ENCODE results near the gene DEFB119.
"Not testable (repeated sequence)": the region's sequence is repeated elsewhere in the genome, so short reads cannot be mapped to it uniquely, and the experiment has no call there.

DNA sequence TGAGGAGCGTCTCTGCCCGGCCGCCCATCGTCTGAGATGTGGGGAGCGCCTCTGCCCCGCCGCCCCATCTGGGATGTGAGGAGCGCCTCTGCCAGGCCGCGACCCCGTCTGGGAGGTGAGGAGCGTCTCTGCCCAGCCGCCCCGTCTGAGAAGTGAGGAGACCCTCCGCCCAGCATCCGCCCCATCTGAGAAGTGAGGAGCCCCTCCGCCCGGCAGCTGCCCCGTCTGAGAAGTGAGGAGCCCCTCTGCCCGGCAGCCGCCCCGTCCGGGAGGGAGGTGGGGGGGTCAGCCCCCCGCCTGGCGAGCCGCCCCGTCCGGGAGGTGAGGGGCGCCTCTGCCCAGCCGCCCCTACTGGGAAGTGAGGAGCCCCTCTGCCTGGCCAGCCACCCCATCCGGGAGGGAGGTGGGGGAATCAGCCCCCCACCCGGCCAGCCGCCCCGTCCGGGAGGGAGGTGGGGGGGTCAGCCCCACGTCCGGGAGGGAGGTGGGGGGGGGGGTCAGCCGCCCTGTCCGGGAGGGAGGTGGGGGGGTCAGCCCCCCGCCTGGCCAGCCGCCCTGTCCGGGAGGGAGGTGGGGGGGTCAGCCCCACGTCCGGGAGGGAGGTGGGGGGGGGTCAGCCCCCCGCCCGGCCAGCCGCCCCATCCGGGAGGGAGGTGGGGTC, 36.6 kb upstream of the DEFB119 start:
- not testable (repeated sequence) for TF ChIP-seq POLR2A, CTCF, POLR2AphosphoS5 (IDR thresholded peaks at IDR 0.05)
